SW 1271 (cell line): ENCODE results near the gene EDN3.

Source experiments
- DNase-seq, 2 experiments: peaks; one replicate each; lab custom pipeline; 2025; lab: John Stamatoyannopoulos, UW

EDN3 gene, protein sequence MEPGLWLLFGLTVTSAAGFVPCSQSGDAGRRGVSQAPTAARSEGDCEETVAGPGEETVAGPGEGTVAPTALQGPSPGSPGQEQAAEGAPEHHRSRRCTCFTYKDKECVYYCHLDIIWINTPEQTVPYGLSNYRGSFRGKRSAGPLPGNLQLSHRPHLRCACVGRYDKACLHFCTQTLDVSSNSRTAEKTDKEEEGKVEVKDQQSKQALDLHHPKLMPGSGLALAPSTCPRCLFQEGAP

DNA sequence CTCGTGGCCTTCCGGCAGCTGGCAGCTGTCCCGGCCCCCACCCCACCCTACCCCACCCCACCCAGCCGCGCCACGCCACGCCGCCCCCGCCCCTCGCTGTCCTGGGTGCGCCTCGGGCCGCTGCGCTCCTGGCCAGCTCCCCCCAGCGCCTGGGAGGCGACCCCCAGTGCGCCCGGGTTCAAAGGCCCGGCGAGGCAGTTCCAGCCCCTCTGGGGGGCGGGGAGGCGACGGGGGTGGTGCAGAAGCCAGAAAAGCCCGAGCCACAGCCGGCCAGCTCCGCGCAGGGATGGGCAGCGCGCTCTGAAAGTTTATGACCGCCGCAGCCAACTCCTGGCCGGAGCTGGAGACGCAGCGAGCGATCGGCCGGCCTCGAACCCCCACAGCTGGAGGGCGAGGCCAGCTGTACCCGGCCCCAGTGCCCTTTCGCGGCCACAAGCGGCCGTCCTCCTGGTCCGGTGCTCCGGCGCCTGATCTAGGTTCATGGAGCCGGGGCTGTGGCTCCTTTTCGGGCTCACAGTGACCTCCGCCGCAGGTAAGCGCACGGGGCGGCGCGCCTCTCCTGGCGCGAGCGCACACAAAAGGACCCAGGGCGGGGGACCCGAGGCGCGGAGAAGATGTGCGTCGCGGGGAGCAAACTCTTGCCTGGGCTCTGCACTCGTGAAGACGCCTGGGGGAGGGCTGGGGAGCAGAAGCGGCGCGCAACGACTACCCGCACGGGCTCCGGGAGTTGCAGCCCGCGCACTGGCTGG is at the start of gene EDN3:
TSS of gene EDN3 (plus strand) at position 279 of the 749 bp plus-strand sequence. CDS start at position 481, 202 bp downstream.
- no peak for DNase-seq

GRCh38 chr20:59253325-59253724 is 47.1 kb upstream of the EDN3 start:
- no peak for DNase-seq

DNA sequence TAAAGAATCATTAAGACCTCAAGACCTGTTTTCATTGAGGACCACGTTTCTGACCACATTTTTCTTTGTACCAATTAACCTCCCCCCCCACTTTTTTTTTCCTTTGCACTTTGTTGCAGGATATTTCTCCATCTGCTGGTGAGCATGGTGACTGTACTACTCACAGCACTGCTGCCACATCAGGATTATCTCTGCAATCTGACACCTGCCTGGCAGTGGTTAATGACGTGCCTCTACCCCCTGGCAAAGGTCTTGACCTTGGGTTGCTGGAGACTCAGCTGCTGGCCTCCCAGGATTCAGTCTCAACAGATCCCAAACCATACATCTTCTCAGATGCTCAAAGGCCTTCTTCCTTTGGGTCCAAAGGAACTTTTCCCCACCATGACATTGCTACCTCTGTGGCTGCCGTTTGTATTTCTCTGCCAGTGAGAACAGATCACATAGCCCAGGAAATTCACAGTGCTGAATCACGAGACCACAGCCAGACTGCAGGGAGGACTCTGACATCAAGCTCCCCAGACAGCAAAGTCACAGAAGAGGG is 46.6 kb upstream of the EDN3 start:
- peak in 1 of 2 experiments; percentile 32 for DNase-seq

- no peak for DNase-seq
Measured at GRCh38 chr20:59255256-59255655, 45.2 kb upstream of the EDN3 start.

- DNase-seq = no peak
Measured at GRCh38 chr20:59258221-59258621, 42.2 kb upstream of the EDN3 start.

GRCh38 chr20:59259946-59260345 is 40.5 kb upstream of the EDN3 start:
- DNase-seq = no peak

DNA sequence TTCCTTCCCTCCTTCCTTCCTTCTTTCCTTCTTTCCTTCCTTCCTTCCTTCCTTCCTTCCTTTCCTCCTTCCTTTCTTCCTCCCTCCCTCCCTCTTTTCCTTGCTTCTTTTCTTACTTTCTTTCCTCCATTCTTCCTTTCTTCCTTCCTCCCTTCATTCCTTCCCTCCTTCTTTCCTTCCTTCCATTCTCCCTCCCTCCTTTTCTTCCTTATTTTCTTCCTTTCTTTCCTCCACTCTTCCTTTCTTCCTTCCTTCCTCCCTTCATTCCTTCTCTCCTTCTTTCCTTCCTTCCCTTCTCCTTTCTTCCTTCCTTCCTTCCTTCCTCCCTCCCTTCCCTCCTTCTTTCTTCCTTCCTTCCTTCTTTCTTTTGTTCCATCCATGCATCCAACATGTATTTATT is 35.1 kb upstream of the EDN3 start:
- no peak for DNase-seq

- DNase-seq = no peak
Measured at GRCh38 chr20:59268870-59269269, 31.5 kb upstream of the EDN3 start.

GRCh38 chr20:59269411-59270025 is 30.9 kb upstream of the EDN3 start:
- DNase-seq = no peak

DNA sequence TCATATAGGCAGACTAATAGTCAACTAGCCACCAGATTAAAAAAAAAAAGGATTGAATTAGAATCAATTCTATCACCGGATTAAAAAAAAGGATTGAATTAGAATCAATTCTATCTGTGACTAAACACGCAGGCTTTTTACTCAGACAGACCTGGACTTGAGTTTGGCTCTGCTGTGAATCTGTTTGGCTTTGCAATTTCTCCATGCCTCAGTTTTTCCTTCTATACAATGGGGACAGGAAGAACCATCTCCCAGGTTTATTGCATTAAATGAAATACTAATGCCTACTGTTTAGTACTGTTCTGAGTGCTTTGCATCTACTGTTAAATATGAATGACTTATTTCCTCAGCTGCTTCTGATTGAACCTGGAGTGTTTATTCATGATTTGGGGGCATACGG is 30.0 kb upstream of the EDN3 start:
- DNase-seq = no peak

GRCh38 chr20:59273739-59274357 is 26.6 kb upstream of the EDN3 start:
- DNase-seq = no peak

DNA sequence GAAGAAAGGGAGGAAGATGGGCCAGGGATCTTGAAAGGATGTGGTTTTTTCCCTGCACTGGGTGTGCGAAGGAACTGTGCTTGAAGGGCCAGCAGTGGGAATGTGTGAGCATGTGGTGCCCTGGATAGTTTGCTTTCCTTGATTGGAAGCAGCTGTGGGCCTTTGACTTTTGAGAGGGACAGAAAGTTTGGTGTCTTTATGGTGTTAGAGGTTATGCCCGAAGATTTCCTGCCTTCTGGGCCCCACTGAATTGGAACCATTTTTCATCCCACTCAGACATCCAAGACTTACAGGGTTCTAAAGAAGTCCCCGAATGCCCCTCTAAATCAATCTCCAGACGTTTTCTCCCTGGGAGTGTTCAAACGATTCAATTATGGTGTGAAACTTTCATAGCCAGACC is 23.5 kb upstream of the EDN3 start:
- DNase-seq = no peak

- DNase-seq = no peak
Measured at GRCh38 chr20:59284470-59284869, 15.9 kb upstream of the EDN3 start.

- no peak for DNase-seq
Measured at GRCh38 chr20:59289994-59290393, 10.4 kb upstream of the EDN3 start.

DNA sequence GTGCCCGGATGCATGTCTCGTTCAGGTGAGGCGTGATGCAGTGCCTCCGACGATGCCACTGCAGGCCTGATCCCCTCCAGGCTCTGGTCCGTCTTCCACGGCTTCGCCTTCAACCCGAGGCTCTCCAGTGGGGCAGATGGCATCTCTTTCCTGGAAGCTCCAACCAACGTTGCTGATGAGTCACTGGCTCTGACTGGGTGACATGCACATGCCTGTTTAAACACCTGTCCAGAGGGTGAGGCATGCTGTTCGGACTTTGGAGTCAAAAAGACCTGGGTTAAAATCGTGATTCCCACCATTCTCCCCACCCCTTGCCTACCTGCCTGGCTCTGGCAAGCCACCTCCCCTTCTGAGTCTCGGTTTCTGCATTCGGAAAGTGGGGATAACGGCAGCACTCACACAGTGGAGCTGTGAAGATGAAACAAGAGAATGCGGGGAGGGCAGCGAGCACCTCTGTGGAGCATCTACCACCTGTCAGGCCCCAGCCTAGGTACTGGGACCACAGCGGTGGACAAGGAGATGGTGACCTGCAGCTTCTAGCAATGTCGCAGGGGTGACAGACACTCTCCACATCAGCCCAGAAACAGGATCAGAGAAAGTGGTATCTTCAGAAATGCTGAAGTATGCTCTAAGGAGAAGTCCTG is 8.5 kb upstream of the EDN3 start:
- no peak for DNase-seq

GRCh38 chr20:59295531-59295930 is 4.9 kb upstream of the EDN3 start:
- no peak for DNase-seq

DNA sequence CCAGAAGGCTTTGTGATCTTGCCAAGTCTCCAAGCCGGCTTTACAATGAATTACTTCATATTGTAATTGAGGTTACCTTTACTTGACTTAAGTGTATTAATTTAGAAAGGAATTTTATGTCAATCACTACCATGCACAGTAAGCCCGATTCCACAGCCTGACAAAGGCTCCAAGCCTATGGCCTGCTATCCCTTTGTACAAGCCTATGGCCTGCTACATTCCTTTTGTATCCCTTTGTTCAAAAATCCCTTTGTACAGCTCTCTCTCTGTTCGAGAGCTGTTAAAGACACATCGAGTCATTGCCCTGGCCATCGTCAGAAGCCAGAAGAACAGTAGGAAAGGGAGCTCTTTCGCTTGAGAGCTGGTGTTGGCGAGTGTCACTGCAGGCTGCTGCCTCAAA is 2.7 kb upstream of the EDN3 start:
- DNase-seq = no peak

GRCh38 chr20:59299945-59300332 is 472 bp upstream of the EDN3 start:
- no peak for DNase-seq

DNA sequence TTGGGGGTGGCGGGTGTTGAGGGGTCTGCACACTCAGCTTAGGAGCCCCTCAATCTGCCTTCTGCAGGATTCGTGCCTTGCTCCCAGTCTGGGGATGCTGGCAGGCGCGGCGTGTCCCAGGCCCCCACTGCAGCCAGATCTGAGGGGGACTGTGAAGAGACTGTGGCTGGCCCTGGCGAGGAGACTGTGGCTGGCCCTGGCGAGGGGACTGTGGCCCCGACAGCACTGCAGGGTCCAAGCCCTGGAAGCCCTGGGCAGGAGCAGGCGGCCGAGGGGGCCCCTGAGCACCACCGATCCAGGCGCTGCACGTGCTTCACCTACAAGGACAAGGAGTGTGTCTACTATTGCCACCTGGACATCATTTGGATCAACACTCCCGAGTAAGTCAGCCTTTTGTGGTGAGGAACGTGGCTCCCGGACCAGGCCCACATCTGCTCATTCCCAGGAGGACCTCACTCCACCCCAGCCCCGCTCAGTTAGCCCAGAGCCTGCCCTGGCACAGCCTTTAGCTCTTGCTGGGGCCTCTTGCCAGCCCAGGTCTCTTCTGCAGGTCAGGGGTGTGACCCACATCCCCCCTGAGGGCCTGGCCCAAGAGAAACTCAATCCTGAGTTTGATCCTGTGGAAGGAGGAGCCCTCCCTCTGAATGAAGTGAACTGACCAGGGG is 1.1 kb downstream of the EDN3 start:
- DNase-seq = no peak

DNA sequence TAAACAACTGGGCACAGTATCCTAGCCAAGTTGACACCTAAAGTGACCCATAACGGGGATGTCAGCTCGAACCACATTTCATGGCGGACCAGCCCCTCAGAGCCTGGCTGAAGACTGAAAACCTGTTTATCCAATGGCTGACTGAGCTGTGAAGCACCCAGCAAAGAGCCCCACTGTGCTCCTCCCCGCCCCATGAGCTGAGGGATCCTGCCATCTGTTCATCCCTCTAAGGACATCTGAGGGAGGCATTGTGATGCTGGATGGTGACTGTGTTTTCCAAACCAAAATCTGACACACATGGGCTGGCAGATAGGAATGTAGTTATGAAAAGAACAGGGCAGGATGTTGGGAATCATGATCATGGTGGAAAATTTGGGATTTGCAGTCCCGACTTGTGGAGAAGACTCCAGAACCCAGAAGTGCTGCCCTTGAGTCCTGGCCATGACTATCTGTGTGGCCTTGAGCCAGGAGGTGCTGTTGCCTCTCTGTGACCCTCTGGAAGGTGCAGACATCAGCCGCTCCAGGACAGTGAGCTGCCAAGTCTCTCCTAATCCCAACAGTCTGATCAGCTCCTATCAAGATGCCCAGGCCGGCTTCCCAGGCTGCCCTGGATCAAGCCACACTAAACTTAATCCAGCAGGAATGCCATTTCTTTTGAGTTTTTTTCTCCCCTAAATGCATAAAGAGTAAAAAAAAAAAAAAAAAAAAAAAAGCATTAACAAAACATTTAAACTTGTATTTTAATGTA is 5.7 kb downstream of the EDN3 start:
- no peak for DNase-seq

GRCh38 chr20:59307270-59307669 is 6.9 kb downstream of the EDN3 start:
- DNase-seq = no peak
